HCT116 (cell line): ENCODE data around the gene CLSTN1. TPM values are rescaled to one million over a fixed set of nuclear protein-coding genes. Genes with fewer than 3 reads are reported as not detected.
A peak's percentile ranks its signal among the peaks of the same experiment; 100 is the strongest.

Experiments
- ATAC-seq: fragments of 200-7000 bp; cut with Tn5 transposase; 2 replicates; pipeline ENCODE4 v1.9.1; 2020; ENCODE audit warnings: mild to moderate bottlenecking, moderate library complexity
- BruUV-seq: library from RNA; stranded (reverse); fragments of 400-500 nt; replicated peaks from 2 replicates; lab custom pipeline; 2021; lab: Mats Ljungman, UMichigan
- CTCF ChIA-PET: fragments of 300-600 bp; sonication (Branson Sonifier 250); formaldehyde crosslinking; loops from one replicate; lab custom pipeline; 2021; ENCODE audit warnings: antibody characterized with exemption; lab: Charles Lee
- POLR2A ChIA-PET: fragments of 300-600, 350-600 bp; sonication (Branson Sonifier 250); formaldehyde crosslinking; loops from one replicate; lab custom pipeline; 2021; ENCODE audit warnings: antibody characterized with exemption; lab: Charles Lee
- RAD21 ChIA-PET, 2 experiments: fragments of 300-600 bp; sonication (Branson Sonifier 250); formaldehyde crosslinking; loops; one replicate each; lab custom pipeline; 2023; ENCODE audit warnings: low total read pairs in 2 of 2; ENCODE audit not compliant: uncharacterized antibody in 2 of 2, unreplicated experiment in 2 of 2, low non-redundant PET in 1 of 2; lab: Charles Lee
- DNase-seq: peaks from one replicate; pipeline ENCODE4 v3.0.0-alpha.2; 2010; ENCODE audit warnings: low read depth, low spot score
- H2AFZ ChIP-seq: fragments of 200-600 bp; shearing (Covaris generic), sonication (generic); 2 replicates; pipeline ENCODE4 v1.6.1; 2017; ENCODE audit warnings: low read depth, mixed run types, mixed read lengths, antibody characterized with exemption, low read length; ENCODE audit not compliant: poor library complexity, severe bottlenecking
- H3K27ac ChIP-seq: 2 replicates; pipeline ENCODE4 v1.5.1; 2012; ENCODE audit warnings: low read depth, low read length
- H3K27me3 ChIP-seq: fragments of 200-600 bp; sonication (generic); 2 replicates; pipeline ENCODE4 v1.6.1; 2016; ENCODE audit warnings: mixed run types, low read length, mixed read lengths; ENCODE audit not compliant: insufficient read depth
- H3K36me3 ChIP-seq, 2 experiments: fragments of 200-500 bp in 1 of 2; fragments of 200-600 bp in 1 of 2; sonication (Bioruptor generic) in 1 of 2; sonication (generic) in 1 of 2; 2 replicates each; pipeline versions ENCODE4 v1.5.1 to v1.6.1; 2014 to 2016; ENCODE audit warnings: low read length in 2 of 2, inconsistent platforms in 1 of 2, mixed read lengths in 1 of 2, mixed run types in 1 of 2; ENCODE audit not compliant: insufficient read depth in 2 of 2, control insufficient read depth in 1 of 2
- H3K4me1 ChIP-seq, 2 experiments: fragments of 200-600 bp in 1 of 2; sonication (generic) in 1 of 2; 2 replicates each; pipeline versions ENCODE4 v1.5.1 to v1.6.1; 2012 to 2017; ENCODE audit warnings: low read length in 2 of 2, inconsistent platforms in 1 of 2, mild to moderate bottlenecking in 1 of 2, mixed read lengths in 1 of 2, mixed run types in 1 of 2, moderate library complexity in 1 of 2; ENCODE audit not compliant: insufficient read depth in 2 of 2, control insufficient read depth in 1 of 2
- H3K4me2 ChIP-seq: fragments of 200-600 bp; sonication (generic); 2 replicates; pipeline ENCODE4 v1.6.1; 2017; ENCODE audit warnings: mixed run types, low read length, mixed read lengths
- H3K4me3 ChIP-seq, 2 experiments: fragments of 200-600 bp in 1 of 2; sonication (generic) in 1 of 2; replicated peaks in 1 of 2; 2 replicates each; pipeline ENCODE4 v1.5.1; 2011 to 2016; ENCODE audit warnings: low read length in 2 of 2, control low read depth in 1 of 2, low read depth in 1 of 2, mild to moderate bottlenecking in 1 of 2, mixed read lengths in 1 of 2, mixed run types in 1 of 2
- H3K79me2 ChIP-seq: fragments of 200-600 bp; sonication (generic); 2 replicates; pipeline ENCODE4 v1.6.1; 2017; ENCODE audit warnings: mild to moderate bottlenecking, mixed run types, low read length, moderate library complexity, mixed read lengths; ENCODE audit not compliant: insufficient read depth
- H3K9ac ChIP-seq: fragments of 200-600 bp; sonication (generic); 2 replicates; pipeline ENCODE4 v1.6.1; 2016; ENCODE audit warnings: low read length, mixed read lengths
- H3K9me2 ChIP-seq: fragments of 200-600 bp; sonication (generic), shearing (Covaris generic); 2 replicates; pipeline ENCODE4 v1.6.1; 2017; ENCODE audit warnings: mixed run types, mild to moderate bottlenecking, moderate library complexity; ENCODE audit not compliant: insufficient read depth
- H3K9me3 ChIP-seq, 2 experiments: fragments of 200-500 bp in 1 of 2; fragments of 200-600 bp in 1 of 2; sonication (Bioruptor generic) in 1 of 2; sonication (generic) in 1 of 2; 2 replicates each; pipeline ENCODE4 v1.6.1; 2014 to 2017; ENCODE audit warnings: low read length in 2 of 2, mixed read lengths in 2 of 2, inconsistent platforms in 1 of 2, low read depth in 1 of 2, mild to moderate bottlenecking in 1 of 2, mixed run types in 1 of 2, moderate library complexity in 1 of 2; ENCODE audit not compliant: control insufficient read depth in 1 of 2, insufficient read depth in 1 of 2
- H4K20me1 ChIP-seq: fragments of 200-600 bp; sonication (generic), shearing (Covaris generic); 2 replicates; pipeline ENCODE4 v1.6.1; 2017; ENCODE audit warnings: mixed run types, mild to moderate bottlenecking, moderate library complexity; ENCODE audit not compliant: insufficient read depth
- CBX3 ChIP-seq: IDR thresholded peaks from 2 replicates; pipeline ENCODE4 v1.6.1; 2012; ENCODE audit warnings: low read depth
- EGR1 ChIP-seq: IDR thresholded peaks from 2 replicates; pipeline ENCODE4 v1.6.1; 2012; ENCODE audit warnings: low read depth
- MAX ChIP-seq: IDR thresholded peaks from 2 replicates; pipeline ENCODE4 v1.6.1; 2012
- POLR2AphosphoS5 ChIP-seq: IDR thresholded peaks from 2 replicates; pipeline ENCODE4 v1.6.1; 2011; ENCODE audit warnings: mild to moderate bottlenecking, low read depth, low read length, moderate library complexity
- RAD21 ChIP-seq: IDR thresholded peaks from 2 replicates; pipeline ENCODE4 v1.6.1; 2012; ENCODE audit warnings: low read depth, mild to moderate bottlenecking
- REST ChIP-seq: IDR thresholded peaks from 2 replicates; pipeline ENCODE4 v1.6.1; 2012; ENCODE audit warnings: low read depth
- intact Hi-C: fragments of 100-400 bp; cut with micrococcal nuclease; formaldehyde crosslinking; loops from 2 replicates; pipeline ENCODE4 v1.10.0; 2022
- total RNA-seq: library from RNA; stranded (reverse); gene quantifications from one replicate; pipeline ENCODE4 v1.2.1, GENCODE V29; 2021; ENCODE audit not compliant: unreplicated experiment

CLSTN1 gene
- total RNA-seq, 1 experiment from 2014 or later, result 113 TPM

DNA sequence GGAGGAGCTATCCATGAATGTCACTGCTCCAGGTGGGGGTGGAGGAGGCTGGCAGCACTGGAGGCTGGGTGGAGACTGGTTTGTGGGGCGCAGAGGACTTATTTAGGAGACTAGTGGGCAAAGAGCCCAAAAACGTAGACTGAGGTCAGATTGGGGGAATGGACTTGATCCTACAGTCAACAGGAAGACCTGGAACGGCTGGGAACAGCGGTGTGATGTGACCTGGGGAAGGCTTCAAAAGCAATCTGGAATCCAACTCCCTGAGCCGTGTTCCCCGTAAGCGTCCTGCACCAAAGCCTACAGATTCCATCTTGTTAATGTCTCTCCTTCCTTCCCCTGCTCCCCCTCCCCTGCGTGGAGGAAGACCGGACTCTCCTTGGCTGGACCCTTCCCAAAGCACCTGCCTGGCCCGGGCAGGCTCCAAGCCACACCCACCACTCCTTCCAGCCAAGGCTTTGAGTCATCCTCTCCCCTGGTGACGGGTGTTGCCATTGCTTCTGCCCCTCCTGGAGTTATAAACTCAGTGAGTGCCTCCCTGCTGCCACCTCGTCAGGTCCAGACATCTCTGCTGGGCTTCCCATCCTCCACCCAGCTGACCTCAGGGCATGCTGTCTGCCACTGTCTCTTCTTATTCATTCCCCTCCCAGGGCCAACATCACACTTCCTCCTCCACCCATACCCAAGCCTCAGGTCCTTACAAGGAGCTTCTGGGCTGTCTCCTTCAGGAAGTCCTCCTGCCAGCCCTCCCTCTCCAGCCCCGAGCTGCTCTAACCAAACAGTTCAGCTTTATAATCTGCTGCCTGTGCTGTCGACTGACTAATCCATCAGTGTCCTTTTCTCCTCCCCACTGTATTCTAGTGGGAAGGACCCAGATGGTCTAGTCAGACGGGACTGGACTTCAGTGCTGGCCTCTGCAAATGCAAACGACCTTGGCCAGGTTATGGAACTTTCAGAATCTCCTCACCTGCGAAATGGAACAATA is 1.6 kb upstream of the CLSTN1 start (continued):
- no peak for TF ChIP-seq REST
- no peak for TF ChIP-seq EGR1

GRCh38 chr1:9824702-9825089 is 931 bp upstream of the CLSTN1 start:
- ATAC-seq (no peak), DNase-seq (no peak)
- H3K27ac ChIP-seq, result peak overlapping the region; percentile 51
- peak overlapping the region; percentile 28 to 44 for H3K4me3 ChIP-seq
- ChIA-PET CTCF (no interaction called here), POLR2A (no interaction called here), RAD21 (no interaction called here)
- no peaks in the 10 kb centered on the region for H3K36me3 ChIP-seq
- BruUV-seq, result no TSS peak
- peak overlapping the region; percentile 77 for H3K4me2 ChIP-seq
- H3K79me2 ChIP-seq, result peaks cover 36% of the 10 kb centered on the region
- peaks cover 21 to 38% of the 10 kb centered on the region in 2 experiments for H3K4me1 ChIP-seq
- no peaks in the 10 kb centered on the region for H3K9me2 ChIP-seq
- peak overlapping the region; percentile 22; the same call in 1 of the 2 replicates for H3K9ac ChIP-seq
- intact Hi-C loops, result loop anchor here (5.0 kb wide), 2 partner anchors 42 to 43 kb away; no protein-coding TSS in a partner anchor
- no peak for TF ChIP-seq CBX3
- no peak for TF ChIP-seq POLR2AphosphoS5
- no peak for TF ChIP-seq REST
- no peak for TF ChIP-seq MAX
- no peak for TF ChIP-seq RAD21
- no peaks in the 10 kb centered on the region for H3K27me3 ChIP-seq
- no peaks in the 10 kb centered on the region for H3K9me3 ChIP-seq
- H4K20me1 ChIP-seq, result peaks cover 9% of the 10 kb centered on the region; the same call in 1 of the 2 replicates
- H2AFZ ChIP-seq, result peak overlapping the region; percentile 63
